Measurements from ENCODE around the gene FGGY. TPM values are rescaled to one million over a fixed set of nuclear protein-coding genes. Genes with fewer than 3 reads are reported as not detected.
"Not testable (repeated sequence)": the region's sequence is repeated elsewhere in the genome, so short reads cannot be mapped to it uniquely, and the experiment has no call there.

The FGGY gene
- polyA plus RNA-seq, 3 donors = 22.8 to 26.2 (median 26.1) TPM

DNA sequence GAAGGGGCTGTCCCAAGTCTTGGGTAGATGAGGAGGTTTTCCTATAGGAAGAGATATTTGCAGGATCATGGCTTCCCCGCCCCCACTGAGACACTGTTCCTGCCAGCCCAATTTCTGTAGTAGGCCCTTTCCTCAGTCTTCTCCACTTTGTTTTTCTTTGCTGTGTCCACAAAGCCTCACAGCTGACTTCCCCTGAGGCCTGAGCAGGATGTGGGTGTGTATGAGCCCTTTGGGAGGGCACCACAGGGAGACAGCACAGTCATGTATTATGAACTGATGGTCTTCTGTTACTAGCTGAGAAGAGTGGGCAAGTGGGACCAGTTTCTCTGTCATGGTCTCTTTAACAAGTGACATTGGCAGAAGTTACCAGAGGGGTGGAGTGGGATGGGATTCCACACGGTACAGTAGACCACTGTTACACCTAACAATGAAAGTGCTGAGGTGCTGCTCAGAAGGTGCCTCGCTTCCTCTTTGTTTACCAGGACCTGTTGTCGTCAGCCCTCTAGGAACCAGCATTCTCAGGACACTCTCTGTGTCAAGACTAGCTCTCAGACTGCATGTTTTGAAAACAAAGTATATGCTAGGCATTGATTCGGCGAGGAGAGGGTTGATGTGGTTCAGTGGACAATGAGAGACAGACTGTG, 264.0 kb downstream of the FGGY start:
- no peak for DNase-seq (ENCODE audit: low read depth in 3 of 3, low spot score in 2 of 3)

DNA sequence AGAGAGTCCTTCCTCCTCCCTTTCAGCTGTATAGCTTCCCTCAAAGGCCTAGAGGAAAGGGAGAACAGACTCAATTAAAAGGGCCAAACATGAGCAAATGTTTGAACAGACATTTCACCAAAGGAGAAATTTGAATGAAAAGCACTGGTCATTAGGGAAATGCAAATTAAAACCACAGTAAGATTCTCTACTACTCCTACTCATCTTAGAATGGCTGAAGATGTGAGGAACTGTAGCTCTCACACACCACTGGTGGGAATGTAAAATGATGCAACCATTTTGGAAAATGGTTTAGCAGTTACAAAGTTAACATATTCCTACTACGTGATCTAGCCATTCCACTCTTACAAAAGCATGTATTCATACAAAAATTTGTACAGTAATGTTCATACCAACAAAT, 264.9 kb downstream of the FGGY start:
- DNase-seq (ENCODE audit: low read depth in 3 of 3, low spot score in 2 of 3) = no peak

DNA sequence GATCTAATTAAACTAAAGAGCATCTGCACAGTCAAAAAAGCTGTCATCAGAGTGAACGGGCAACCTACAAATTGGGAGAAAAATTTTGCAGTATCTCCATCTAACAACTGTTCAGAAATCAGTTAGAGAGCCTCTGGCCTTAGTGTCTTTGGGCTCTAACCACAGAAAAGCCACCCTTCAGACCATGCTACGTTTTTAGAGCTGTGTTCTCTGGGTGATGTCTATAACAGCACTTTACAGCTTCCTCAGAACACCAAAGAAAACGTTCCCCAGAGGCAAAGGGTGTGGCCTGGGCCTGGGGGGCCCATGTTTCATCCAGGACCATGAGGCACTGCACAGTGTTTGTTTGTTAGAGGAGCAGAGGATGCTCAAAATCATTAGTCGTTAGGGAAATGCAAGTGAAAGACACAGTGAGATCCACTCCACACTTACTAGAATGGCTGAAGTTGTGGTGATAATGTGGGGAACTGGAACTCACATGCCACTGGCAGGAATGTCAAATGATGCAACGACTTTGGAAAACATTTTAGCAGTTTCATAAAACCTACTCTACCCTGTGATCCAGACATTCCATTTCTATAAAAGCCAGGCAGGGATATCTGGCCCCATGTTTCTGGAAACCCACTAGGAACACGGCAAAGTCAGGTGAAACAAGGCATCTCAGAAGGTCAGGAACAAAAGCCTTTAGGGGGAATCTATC, 267.4 kb downstream of the FGGY start:
- no peak for DNase-seq (ENCODE audit: low read depth in 3 of 3, low spot score in 2 of 3)

DNA sequence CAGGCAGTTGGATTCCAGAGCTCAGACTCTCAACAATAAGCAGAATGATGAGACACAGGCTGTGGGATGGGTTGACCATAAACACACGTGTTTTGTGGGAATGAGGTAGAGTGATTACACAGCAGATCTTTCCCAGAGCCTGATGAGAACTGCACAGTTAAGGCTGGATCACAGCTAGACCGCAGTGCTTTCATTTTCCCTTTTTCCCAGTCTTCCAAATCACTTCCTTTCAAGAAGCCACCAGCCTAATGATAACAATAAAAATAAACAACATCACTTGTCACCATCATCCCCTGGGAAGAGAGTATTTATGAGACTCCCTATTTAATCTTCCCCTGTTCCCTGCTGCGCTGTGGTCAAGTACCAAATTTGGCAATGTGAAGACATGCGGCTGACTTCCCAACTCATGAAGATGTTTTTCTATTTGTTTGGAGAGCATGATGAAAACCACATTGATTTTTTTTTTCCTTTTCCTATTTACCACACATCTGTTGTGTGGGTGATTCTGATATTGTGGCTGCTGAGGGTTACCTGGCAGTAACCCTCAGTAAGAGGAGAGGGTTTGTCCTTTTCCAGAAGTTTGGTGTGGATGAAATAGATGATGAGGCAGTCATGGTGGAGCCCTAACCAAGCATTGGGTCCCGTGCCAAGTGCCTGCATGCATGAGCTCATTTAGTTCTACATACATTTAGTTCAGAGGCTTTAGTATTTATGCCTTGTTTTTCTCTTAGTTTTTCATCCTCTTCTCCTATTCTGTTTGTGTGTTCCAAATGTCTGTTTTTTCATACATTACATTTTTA, 268.9 kb downstream of the FGGY start:
- DNase-seq (ENCODE audit: low read depth in 3 of 3, low spot score in 2 of 3) = no peak

DNA sequence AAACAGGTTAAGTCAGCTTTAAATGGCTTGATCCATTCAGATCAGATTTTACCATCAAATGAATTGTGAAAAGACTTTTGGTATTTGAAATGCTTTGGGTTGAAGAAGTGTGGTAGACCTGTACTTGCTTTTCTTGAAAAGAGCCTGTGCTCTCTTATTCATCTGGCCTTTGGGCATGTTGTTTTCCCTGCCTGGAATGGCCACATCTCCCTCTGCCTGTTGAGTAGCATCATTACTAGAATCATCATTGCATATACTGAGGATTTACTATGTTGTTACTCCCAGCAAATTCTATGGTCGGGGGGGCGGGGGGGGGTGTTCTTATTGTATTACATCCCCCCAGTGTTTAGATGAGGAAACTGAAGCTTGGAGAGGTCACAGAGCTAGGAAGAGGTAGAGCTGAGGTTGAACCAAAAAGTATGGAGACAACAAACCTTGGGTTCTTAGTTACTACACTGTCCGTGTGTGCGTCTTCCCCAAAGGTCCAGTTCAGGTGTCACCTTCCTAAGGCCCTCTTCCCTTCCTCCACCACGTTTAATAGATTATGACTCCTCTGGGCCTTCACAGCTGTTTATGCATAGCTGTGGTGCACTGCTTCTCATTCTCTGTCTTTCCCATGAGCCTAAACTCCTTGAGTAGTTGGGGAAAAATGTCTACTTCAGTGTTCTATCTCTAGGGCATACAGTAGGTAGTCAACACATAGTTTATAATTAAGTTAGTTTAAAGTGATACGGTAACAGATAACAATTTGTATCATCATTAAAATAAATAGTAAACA, 271.5 kb downstream of the FGGY start:
- DNase-seq (ENCODE audit: low read depth in 3 of 3, low spot score in 2 of 3) = no peak

DNA sequence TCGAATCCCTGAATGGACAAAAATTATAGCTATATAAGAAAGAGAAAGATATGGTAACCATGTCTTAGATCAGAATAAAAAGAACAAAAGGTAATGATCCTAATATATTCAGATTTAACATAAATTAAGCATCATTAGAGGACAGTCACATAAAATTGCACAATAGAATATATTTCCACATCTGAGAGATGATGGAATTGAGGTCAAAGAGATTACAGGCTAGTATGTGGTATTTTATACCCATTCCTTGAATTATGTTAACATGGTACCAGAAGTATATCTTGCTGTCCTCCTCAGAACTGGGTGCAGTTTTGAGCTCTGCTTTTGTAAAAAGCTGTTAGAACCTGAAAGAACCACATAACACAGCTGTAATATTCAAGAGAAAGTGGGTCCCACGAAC, 272.3 kb downstream of the FGGY start:
- DNase-seq (ENCODE audit: low read depth in 3 of 3, low spot score in 2 of 3) = no peak

DNA sequence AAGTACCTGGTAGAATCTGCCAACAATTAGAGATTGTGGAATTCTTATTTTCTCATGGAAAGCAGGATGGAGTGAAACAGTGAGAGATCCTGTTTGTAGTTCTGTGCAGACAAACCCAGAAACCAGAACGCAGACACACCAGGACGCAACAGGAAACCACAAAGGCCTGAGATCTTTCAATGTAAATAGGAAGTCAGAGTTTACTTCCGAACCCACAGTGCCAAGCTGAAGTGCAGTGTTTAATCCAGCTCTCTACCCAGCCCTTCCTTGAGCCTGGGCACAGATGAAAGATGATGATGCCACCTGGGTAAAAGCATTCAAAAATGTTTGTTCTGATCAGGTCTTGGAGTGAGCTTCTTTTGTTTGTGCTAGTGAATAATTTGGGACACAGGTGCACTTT, 273.6 kb downstream of the FGGY start:
- DNase-seq (ENCODE audit: low read depth in 3 of 3, low spot score in 2 of 3) = no peak

DNA sequence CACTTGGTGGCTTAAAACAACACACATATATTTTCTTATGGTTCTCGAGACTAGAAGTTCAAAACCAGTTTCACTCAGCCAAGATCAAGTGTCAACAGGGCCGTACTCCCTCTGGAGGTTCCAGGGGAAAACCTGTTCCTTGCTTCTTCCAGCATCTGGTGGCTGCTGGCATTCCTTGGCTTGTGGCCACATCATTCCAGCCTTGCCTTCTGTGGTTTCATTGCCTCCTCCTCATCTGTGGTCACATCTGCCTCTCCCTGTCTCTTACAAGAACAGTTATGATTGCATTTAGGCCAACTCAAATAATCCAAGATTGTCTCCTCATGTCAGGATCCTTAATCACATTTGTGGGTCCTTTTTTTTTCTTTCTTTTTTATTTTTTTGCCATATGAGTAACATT, 277.2 kb downstream of the FGGY start:
- DNase-seq (ENCODE audit: low read depth in 3 of 3, low spot score in 2 of 3) = no peak

DNA sequence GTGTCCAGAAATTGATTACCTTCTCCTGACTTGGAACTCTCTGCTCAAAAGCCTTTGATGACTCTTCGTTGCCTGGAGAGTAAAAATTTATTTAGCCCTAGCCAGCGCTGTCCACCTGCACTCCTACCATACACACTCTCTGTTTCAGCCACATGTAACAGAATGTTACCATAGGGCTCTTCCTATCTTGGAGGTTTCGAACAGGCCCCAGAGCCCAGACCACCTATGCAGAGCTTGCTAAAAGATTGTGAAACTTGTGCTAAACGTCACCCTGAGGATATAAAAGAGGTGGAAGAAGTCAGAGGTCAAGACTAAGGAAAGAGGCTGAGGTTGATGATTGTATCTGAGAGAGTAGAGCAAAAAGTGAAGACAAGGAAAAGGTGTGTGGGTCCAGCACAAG, 280.9 kb downstream of the FGGY start:
- DNase-seq (ENCODE audit: low read depth in 3 of 3, low spot score in 2 of 3) = no peak

DNA sequence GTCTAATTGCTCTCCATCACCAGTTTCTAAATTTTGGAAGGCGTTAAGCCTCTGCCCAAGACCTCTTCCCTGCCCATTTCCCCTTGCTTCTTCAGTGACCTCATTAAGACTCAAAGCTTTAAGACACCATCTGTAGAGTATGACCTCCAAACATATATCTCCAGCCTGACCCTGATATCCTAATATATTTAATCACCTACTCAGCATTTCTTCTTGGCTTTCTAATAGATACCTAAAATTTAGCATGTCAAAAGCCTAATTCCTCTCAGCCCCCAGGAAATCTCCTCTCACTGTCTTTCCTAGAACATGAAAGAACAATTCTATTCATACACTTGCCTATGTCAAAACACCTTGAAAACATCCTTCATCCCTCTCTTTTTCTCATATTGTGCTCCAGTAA, 282.3 kb downstream of the FGGY start:
- no peak for DNase-seq (ENCODE audit: low read depth in 3 of 3, low spot score in 2 of 3)

DNA sequence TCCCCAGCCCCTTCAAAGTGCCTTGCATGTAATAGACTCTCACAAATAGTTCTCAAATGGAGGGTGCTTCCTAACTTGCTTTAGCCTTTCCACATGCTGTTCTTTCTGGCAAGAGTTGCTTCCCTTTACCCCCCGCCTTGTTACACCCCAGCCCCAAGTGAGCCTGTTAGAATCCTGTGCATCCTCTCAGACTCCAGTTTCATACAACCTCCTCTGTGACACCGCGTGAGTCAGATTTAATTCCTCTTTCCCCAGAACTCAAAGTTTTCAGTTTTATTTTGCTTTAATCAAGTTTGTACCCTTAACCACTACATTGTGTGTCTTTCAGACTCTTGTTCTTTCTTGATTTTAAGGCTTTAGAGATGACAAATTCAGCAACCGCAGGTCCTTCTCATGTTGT, 283.4 kb downstream of the FGGY start:
- DNase-seq (ENCODE audit: low read depth in 3 of 3, low spot score in 2 of 3) = no peak

DNA sequence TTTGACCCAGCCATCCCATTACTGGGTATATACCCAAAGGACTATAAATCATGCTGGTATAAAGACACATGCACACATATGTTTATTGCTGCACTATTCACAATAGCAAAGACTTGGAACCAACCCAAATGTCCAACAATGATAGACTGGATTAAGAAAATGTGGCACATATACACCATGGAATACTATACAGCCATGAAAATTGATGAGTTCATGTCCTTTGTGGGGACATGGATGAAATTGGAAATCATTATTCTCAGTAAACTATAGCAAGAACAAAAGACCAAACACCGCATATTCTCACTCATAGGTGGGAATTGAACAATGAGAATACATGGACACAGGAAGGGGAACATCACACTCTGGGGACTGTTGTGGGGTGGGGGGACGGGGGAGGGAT, 295.5 kb downstream of the FGGY start:
- DNase-seq (ENCODE audit: low read depth in 3 of 3, low spot score in 2 of 3) = not testable (repeated sequence)

DNA sequence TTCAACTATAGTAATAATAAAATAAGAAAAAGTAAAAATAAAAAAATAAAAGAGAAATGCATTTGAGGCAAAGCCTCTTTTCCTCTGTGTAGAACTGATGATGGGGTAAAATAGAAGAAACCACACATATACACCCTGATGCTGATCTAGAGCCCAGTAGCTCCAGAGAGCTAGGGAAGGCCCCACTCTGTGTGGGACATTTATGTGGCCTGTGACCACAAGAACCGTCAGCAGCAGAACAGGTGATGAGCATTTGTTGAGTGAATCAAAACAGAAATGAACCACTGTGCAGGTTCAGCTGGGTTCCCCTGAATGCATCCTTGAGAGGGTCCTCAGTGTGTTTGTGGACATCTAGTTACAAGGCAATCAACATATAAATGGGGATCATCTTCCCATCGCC, 296.0 kb downstream of the FGGY start:
- no peak for DNase-seq (ENCODE audit: low read depth in 3 of 3, low spot score in 2 of 3)

DNA sequence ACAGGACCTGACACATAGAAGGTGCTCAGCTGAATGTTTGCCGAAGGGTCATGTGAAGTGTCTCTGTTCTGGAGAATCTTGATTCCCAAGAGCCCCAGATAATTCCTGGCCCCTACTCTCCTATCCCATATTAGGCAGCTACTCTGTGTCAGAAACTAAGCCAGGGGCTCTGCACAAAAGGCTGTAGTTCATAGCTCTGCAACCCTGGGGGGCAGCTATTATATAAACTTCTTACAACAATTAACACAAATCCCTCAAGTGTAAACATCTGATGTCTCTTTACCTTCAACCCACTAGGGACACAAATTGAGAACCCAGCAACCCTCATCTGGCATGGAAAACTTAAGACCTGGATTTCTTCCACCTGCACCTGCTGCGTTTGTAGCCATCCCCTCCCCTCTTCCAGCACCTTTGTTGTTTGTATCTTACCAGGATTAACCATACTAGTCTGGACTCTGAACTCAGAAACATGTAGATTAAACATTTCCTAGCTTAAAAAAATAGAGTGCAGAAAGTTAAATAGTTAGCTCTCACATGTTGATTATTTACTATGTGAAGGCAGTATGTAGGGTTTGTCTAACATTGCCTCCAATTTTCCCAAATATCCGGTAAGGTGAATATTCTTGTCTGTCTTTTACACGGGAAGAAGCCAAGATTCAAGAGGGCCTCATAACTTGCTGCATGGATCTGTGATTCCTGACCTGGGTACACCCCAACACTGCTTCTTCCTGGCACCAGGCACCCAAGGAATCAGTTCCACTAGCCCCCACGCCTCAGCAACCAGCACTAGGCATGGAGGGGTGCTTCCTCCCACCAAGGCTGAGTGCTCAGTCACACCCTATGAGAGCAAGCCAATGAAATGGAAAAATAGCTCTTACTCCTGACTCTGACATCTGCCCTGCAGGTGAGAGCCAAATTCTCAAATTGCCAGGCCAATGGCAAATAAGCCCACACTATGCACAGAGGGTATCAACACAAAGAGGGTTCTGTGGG, 297.2 kb downstream of the FGGY start:
- no peak for DNase-seq (ENCODE audit: low read depth in 3 of 3, low spot score in 2 of 3)

DNA sequence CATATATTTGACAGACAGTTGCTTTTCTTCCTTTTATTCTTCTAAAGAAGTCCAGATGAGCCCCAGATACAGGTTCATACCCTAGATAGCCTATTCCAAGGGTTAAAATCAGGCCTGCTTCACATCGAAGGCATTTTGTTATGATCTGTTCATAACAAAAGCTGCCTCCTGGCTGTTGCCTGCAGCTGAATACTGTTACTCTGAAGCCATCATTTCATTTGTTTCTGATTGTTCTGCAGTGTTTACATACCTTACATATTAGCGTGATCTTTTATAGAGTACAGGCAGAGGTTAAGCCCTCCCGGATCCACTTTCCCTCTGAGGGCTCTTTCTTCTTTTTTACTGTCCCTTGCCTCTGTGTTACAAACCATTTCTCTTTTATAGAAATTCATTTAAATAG, 298.9 kb downstream of the FGGY start:
- no peak for DNase-seq (ENCODE audit: low read depth in 3 of 3, low spot score in 2 of 3)

DNA sequence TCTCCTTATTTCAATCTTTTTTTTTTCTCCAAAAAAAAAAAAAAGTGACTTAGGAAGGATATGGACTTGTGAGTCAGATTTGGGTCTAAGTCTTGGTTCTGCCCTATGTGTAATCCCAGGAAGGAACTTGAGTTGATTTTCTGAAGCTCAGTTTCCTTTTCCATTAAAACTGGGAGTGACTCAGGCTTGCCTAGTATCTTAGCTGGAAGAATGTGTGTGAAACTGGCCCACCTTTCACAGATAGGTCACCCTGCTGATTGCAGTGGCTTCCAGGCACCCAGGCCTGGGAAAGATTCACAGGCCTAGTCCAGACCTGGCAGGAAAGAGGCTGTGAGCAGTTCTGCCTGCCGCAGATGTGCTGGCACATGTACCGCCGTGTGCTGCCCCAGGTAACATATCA, 299.5 kb downstream of the FGGY start:
- no peak for DNase-seq (ENCODE audit: low read depth in 3 of 3, low spot score in 2 of 3)

DNA sequence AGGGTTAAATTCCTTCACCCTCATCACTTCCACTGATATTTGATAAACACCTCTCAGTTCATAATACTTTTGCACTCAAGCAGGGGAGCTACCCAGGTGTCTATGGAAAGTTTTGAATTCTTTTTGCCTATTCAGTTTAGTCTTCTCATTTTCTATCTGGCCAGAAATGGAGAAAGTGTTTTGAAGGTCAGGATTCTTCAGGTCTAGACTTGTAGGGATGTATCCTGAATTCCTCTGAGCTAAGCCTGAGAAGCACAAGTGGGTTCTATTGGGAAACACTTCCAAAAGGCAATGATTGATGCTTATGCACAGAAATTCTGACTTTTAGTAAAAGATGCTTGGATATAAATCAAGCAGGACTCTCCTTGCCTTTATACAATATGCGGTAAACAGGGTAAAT, 300.1 kb downstream of the FGGY start:
- DNase-seq (ENCODE audit: low read depth in 3 of 3, low spot score in 2 of 3) = no peak

DNA sequence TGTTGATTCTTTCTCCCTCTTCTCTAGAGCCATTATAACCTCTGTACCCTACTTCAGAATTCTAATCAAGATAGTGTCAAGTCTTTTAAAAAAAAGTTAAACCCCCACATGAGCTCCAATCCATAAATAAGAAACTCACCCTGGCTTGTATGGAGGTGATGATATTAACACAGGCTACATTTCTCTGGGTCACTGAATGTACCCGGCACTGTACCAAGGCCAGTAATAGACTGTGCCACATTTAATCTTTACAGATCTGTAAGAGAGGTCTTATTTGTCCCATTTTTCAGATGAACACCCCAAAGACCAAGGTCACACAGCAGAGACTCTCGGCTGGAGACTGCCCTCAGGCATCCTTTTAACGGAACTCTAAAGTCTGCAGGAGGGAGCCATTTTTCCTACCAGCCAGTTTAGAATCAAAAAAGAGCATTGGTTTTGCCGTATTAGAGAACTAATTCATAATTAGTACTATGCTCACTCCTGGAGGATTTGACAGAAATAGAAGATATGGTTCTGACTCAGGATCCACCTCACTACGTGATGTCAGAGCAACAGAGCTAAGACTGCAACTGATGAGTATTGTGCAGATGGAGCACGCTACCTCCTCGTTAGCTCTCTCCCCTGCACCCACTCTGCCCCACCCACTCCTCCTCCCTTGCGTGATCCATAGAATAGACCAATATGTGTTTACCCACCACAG, 300.7 kb downstream of the FGGY start:
- no peak for DNase-seq (ENCODE audit: low read depth in 3 of 3, low spot score in 2 of 3)

DNA sequence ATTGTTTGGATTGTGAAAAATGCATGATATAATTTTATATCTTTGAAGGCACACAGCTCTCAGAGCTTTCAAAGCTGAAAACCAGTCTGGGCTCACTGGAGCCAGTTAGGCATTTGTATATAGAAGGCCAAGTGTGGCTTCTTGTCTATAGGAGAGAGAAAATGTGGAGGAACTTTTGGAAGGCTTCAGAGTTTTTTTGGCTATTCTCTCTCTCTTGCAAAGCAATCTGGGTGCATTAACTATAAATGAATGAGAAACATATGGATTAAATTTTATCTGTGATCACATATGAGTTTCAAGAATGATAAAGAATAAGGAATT, 301.2 kb downstream of the FGGY start:
- no peak for DNase-seq (ENCODE audit: low read depth in 3 of 3, low spot score in 2 of 3)

DNA sequence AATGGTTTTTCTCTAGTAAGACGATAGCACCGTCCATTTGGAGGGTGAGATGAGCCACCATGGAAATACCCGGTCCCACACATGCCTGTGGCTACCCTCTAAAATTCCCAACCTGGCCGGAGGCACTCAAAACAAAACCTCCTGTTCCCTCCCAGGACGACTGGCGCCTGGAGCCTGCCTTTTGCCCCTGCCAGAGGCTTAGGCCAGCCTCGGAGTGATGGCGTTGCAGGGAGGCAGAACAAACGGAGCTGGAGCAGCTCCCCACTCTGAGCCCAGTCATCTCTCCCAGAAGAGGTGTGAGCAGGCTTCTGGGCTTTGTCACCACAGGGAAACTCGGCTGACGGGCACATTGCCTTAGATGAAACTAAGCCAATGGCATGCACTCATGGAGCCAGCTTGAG, 304.1 kb downstream of the FGGY start:
- DNase-seq (ENCODE audit: low read depth in 3 of 3, low spot score in 2 of 3) = no peak
